ENCODE results near the gene CABP7.

DNA sequence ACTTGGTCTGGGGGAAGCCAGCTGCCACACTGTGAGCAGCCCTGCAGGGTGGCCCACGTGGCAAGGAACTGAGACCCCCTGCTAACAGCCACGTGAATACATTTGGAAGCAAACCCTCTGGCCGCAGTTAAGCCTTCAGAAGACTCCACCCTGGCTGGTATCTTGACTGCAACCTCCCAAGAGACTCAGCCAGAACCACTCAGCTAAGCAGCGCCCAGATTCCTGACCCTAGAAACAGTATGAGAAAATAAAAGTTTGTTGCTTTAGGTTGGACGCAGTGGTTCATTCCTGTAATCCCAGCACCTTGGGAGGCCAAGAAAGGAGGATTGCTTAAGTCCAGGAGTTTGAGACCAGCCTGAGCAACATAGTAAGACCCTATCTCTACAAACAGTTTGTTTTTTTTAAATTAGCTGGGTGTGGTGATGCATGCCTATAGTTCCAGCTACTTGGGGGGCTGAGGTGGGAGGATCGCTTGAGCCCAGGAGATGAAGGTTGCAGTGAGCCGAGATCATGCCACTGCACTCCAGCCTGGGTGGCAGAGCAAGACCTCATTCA is 38.3 kb downstream of the CABP7 start:
- TF ChIP-seq POLR2AphosphoS5 (IDR thresholded peaks at IDR 0.05): no peak
- TF ChIP-seq, protein P1, sequence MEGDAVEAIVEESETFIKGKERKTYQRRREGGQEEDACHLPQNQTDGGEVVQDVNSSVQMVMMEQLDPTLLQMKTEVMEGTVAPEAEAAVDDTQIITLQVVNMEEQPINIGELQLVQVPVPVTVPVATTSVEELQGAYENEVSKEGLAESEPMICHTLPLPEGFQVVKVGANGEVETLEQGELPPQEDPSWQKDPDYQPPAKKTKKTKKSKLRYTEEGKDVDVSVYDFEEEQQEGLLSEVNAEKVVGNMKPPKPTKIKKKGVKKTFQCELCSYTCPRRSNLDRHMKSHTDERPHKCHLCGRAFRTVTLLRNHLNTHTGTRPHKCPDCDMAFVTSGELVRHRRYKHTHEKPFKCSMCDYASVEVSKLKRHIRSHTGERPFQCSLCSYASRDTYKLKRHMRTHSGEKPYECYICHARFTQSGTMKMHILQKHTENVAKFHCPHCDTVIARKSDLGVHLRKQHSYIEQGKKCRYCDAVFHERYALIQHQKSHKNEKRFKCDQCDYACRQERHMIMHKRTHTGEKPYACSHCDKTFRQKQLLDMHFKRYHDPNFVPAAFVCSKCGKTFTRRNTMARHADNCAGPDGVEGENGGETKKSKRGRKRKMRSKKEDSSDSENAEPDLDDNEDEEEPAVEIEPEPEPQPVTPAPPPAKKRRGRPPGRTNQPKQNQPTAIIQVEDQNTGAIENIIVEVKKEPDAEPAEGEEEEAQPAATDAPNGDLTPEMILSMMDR (IDR thresholded peaks at IDR 0.05 in 8 of 11, conservative IDR thresholded peaks at IDR 0.05 in 3 of 11): no peak
